WI38 (cell line): ENCODE results near the gene GIT2.

Source experiments
- H3K4me3 ChIP-seq: 2 replicates; pipeline ENCODE4 v1.5.1; 2011; ENCODE audit warnings: low read depth, mild to moderate bottlenecking, control low read depth, low read length
- TF ChIP-seq, protein P1 (sequence below): IDR thresholded peaks from 2 replicates; pipeline ENCODE4 v1.5.1; 2012; ENCODE audit warnings: low read depth, mild to moderate bottlenecking, control low read depth, low read length

The GIT2 gene

DNA sequence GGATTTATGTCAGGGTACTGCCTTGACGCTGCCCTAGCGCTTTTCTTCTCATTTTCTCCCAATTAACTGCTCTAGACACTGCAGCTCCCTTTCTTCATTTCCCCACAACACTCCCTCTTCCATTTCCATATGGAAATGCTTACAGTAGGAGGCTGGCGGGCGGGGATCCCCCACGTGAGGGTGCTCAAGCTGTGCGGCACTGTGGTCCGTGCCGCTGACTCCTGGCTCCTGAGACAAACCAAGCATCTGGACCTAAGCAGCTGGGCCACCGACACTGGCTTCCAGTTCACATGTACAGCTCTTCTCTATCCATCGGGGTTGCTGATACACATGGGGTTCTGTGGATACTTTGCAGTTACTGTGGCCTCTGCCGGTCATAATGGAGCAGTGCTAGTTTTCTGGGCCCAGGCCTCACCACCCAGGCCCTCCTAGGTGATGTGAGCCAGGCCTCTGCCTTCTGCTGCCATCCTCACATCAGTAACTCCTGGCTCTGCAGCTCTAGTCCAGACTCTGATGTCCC lies 75.8 kb downstream of the GIT2 start:
- H3K4me3 ChIP-seq = no peak overlapping the region
- TF ChIP-seq, protein P1, sequence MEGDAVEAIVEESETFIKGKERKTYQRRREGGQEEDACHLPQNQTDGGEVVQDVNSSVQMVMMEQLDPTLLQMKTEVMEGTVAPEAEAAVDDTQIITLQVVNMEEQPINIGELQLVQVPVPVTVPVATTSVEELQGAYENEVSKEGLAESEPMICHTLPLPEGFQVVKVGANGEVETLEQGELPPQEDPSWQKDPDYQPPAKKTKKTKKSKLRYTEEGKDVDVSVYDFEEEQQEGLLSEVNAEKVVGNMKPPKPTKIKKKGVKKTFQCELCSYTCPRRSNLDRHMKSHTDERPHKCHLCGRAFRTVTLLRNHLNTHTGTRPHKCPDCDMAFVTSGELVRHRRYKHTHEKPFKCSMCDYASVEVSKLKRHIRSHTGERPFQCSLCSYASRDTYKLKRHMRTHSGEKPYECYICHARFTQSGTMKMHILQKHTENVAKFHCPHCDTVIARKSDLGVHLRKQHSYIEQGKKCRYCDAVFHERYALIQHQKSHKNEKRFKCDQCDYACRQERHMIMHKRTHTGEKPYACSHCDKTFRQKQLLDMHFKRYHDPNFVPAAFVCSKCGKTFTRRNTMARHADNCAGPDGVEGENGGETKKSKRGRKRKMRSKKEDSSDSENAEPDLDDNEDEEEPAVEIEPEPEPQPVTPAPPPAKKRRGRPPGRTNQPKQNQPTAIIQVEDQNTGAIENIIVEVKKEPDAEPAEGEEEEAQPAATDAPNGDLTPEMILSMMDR = no peak

DNA sequence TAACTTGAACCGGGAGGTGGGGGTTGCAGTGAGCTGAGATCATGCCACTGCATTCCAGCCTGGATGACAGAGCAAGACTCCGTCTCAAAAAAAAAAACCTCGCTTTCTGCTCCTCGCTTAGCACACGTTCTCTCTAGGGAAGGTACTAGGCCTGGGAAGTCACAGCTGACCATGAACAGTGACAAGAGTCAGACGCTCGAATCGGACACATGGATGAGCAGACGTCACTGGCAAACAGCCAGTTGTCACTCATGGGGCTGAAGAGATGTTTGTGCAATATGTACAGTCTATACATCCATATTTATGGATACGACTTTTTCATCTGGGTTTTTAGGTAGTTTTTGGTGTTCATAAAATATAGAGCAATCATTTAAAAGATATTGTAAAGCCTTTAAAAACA lies 76.7 kb downstream of the GIT2 start:
- H3K4me3 ChIP-seq = no peak overlapping the region
- TF ChIP-seq, protein P1 = no peak

DNA sequence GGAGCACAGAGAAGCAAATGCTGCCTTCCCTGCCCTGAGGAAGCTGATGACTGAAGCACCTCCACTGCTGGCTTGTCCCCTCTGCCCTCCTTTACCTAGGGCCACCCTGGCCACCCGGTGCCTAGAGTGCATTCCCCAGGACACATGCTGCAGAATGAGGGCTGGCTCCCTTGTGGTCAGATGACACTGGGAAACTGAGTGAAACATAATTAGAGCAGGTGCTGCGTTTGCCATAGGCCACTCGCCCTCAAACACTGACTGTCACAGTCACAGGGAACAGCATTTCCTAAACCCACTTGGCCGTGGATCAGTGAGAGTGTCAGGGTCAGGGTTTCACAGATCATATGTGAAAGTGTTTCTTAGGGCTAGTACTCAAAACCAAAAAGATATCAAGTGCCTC lies 80.1 kb downstream of the GIT2 start:
- no peak overlapping the region for H3K4me3 ChIP-seq
- TF ChIP-seq, protein P1 = no peak

DNA sequence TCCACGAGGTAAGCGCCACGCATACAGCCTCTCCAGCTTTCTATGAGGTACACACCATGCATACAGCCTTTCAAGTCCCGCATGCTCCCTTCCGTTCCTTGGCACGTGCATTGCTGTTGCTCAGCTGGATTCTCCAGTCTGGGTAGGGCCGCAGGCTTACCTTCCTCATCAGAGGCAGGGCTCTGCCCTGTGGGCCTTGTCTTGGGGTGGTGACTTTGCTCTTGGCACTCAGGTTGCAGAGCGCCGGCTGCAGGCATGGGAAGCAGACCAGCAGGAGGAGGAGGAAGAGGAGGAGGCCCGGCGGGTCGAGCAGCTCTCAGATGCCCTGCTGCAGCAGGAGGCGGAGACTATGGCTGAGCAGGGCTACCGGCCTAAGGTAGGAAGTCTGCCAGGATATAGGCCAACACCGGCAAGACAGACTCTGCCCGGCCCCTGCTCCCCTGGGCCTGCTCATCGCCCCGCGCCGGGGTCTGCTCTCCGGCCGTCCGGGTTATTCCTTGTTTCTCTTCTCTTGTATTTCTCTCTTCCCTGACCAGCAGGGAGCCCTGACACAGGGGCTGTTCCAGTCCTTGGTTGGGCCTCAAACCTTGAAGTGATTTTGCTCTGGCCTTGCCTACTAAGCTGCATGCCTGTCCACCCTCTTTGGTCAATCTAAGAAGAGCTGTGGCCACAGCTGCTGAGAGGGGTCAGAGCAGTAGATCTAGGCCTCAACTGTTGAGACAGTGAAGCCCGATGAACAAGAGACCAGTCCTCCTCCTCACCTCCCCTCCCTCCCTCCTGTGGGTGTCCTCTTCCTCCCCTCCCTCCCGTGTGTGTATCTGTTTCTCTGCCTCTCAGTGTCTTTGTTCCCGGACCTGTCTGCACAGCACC lies 80.8 kb downstream of the GIT2 start:
- no peak overlapping the region for H3K4me3 ChIP-seq
- TF ChIP-seq, protein P1 = no peak

DNA sequence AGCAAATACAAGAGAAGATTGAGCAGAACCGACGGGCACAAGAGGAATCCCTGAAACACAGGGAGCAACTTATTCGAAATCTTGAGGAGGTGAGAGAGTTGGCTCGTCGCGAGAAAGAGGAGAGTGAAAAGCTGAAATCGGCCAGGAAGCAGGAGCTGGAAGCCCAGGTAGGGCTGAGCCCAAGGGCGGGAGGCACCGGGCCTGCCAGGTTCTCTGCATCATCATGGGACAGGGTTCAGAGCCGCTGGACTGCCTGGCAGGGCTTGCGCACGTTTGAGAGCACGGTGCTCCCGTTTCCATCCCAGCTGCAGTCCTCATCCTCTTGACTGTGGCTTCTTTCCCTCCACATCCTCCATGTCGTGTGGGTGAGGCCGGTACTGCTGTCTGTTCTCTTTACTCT lies 81.7 kb downstream of the GIT2 start:
- H3K4me3 ChIP-seq = no peak overlapping the region
- TF ChIP-seq, protein P1 = no peak

DNA sequence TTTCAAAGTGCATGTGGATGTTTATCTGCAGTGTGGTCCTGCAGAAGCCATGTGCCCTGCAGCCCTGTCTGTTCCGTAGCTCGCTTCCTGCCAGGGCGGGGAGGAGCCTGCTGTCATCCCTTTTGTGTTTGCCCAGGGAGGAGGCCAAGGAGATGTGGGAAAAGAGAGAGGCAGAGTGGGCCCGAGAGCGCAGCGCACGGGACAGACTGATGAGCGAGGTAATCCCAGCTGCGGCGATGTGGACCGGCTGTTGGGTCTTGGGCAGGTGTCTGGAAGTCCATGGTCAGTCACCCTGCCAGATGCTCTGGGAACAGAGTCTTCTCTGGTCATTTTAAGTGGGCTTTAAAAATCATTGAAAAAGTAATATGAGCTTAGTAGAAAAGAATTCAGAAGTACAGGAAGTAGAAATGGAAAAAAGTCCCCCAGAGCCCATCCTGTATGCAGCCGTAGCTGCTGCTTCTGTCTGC lies 83.3 kb downstream of the GIT2 start:
- TF ChIP-seq, protein P1 = no peak
- no peak overlapping the region for H3K4me3 ChIP-seq

DNA sequence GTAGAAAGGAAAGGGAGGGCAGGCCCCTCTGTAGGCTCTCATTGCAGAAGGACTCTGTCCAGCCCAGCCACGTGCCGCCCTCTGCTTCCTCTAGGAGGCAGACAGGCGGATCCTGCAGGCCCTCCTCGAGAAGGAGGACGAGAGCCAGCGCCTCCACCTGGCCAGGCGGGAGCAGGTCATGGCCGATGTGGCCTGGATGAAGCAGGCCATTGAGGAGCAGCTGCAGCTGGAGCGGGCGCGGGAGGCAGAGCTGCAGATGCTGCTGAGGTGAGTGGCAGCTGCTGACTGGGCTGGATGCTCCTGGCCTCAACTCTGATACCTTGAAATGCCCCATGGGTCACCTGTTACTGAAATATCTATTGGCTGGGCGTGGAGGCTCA lies 85.2 kb downstream of the GIT2 start:
- TF ChIP-seq, protein P1 = 0 out of 2 replicates have a peak, but pooled peaks have one; percentile 21
- H3K4me3 ChIP-seq = no peak overlapping the region
